PC-3 (cell line): ENCODE results near the gene GATA2.

Source experiments
- CTCF ChIP-seq: fragments of 300-600 bp; sonication (generic); conservative IDR thresholded peaks from 2 replicates; pipeline ENCODE4 v1.5.1; 2017; ENCODE audit warnings: antibody characterized with exemption, low read depth, mild to moderate bottlenecking, low read length
- EZH2 ChIP-seq: fragments of 300-600 bp; sonication (generic); IDR thresholded peaks from one replicate; pipeline ENCODE4 v1.6.1; 2017; ENCODE audit warnings: antibody characterized with exemption, mild to moderate bottlenecking, low read length; ENCODE audit not compliant: unreplicated experiment
- EZH2phosphoT487 ChIP-seq: fragments of 300-600 bp; sonication (generic); IDR thresholded peaks from 2 replicates; pipeline ENCODE4 v1.6.1; 2018; ENCODE audit warnings: mild to moderate bottlenecking, antibody characterized with exemption, low read length, borderline replicate concordance

DNA sequence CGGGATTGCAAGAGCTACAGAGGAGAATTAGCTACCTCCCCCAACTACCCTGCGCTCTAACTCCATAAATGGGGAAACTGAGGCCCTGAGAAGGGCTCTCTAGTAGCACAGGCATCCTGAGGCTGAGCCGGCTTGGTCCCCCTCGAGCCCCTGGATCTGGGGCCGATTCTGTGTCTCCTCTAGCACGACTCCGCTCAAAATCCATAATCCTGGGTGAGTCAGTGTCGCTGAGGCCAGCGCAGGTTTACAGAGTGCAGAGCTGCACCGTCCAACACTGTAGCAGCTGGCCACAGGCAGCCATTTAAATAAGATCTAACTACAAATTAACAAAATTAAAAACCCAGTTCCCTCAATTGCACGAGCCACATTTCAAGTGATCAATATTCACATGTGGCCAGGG, 10.8 kb downstream of the GATA2 start:
- TF ChIP-seq CTCF, result no peak
- no peak for TF ChIP-seq EZH2phosphoT487
- no peak for TF ChIP-seq EZH2
